ENCODE measurements around the gene CIB4. TPM values are rescaled to one million over a fixed set of nuclear protein-coding genes. Genes with fewer than 3 reads are reported as not detected.
A peak's percentile ranks its signal among the peaks of the same experiment; 100 is the strongest.

The CIB4 gene
- total RNA-seq, 1 donor from 2014 or later: not detected

- no peak for DNase-seq (ENCODE audit: low spot score)
Observed at GRCh38 chr2:26644188-26644835, 3.1 kb upstream of the CIB4 start.

DNA sequence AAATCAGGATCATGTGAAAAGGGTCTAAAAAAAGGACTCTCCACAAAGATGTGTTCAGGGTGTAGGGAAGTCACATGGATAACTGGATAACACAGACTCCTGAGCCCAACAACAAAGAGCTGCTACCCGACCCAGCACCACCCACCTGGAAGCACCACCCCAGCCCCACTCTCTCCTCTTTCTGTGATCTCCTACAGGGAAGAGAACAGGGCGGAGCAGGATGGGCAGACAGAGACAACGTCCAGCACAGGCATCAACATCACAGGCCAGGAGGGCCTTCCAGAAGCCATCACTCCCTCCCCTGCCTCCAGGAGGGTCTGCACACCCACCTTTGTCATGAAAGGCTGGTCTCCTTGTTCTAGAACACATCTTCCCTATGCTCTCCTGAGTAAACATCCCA, 1.3 kb upstream of the CIB4 start:
- DNase-seq (ENCODE audit: low spot score): no peak

DNA sequence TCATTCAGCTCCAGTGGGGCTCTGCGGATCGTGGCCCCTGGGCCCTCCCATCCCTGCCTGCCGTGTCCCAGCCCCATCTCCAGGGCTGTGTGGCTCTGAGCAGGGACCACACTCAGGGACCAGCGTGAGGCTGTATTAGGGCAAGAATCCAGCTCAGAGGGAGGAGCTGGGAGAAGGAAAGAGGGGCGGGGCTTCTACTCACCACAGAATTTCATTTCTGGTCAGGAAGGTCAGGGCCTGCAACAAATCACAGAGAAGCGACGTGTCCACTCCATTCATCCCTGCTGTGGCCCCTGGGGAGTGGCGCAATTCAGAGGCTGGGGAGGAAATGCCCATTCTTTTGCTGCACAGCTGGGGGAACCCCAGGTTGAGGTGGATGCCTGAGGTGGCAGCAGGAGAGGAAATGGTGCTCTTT, 828 bp downstream of the CIB4 start:
- DNase-seq (ENCODE audit: low spot score): peak; percentile 77

GRCh38 chr2:26639685-26640243, 1.4 kb downstream of the CIB4 start:
- DNase-seq (ENCODE audit: low spot score): no peak

- DNase-seq (ENCODE audit: low spot score): no peak
Observed at GRCh38 chr2:26637811-26638310, 3.3 kb downstream of the CIB4 start.

- DNase-seq (ENCODE audit: low spot score): no peak
Observed at GRCh38 chr2:26636935-26637334, 4.2 kb downstream of the CIB4 start.

- DNase-seq (ENCODE audit: low spot score): no peak
Observed at GRCh38 chr2:26635401-26635800, 5.8 kb downstream of the CIB4 start.

GRCh38 chr2:26634636-26635230, 6.4 kb downstream of the CIB4 start:
- DNase-seq (ENCODE audit: low spot score): no peak

DNA sequence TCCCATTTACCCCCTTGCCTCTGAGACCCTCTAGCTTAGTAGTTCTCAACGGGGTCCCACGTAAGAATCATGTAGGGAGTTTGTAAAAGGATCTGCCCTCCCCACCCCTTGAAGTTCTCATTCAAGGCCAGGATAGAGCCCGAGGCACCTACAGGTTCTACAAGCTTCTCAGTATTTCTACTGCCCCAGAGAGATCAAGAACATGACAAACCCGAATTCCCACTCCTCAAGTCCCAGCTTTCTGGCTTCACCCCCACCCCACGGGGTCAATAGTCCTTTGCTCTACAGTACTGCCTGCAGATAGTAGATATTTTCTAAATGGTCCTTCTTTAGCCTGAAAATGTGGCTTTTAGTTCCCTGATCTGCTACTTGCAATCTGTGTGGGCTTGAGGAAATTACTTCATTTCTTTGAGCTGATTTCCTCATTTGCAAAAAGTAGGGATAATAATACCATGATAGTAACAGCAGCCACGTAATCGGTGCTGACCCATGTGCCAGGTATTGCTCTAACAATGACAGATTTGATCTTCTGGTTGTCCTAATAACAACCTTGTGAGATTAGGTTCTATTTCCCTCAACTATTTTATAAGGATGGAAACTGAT, 7.1 kb downstream of the CIB4 start:
- no peak for DNase-seq (ENCODE audit: low spot score)

DNA sequence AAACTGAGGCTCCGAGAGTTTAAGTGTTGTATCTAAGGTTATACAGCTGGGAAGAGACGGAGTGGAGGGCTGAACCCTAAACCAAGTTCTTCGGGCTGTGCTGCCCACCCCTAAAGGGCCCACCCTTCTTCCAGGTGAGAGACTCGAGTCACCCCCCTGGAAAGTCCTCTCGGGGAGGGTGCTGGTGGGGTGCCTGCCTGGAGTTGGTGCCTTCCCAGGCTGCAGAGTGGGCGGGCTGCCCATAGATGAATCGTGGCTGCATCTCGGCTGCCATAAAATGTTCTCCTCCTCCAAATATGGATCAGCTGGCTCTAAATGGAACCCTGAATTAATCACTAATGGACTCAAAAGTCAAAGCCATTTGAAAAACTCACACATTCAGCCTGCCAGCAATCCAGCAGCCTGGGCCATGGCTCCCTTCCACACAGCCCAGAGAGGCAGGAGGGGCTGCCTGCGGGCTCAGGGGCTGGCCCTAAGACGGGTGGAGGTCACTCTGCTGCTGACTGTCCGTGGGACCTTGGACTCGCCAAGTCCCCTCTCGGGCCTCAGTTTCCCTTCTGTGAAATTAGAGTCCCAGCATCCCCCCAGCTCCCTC, 7.7 kb downstream of the CIB4 start:
- DNase-seq (ENCODE audit: low spot score): no peak

DNA sequence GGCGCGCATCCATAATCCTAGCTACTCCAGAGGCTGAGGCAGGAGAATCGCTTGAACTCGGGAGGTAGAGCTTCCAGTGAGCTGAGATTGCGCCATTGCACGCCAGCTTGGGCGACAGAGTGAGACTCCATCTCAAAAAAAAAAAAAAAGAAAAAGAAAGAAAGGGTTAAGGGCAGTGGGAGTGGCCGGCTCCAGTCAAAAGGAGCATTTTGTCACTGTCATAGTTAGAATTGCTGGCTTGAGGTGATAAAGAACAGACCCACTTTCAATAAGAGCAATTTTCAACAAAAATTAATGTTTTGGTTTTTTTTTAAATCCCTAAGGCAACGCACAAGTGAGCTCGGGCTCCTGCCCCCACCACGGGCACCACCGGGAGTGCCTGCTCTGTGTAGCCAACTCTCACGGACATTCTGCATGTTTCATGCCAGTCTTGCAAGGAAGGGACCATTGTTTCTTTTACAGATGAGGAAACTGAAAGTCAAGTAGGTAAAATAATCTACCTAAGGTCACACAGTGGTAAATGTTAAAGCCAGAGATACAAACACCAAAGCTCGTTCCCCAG, 8.5 kb downstream of the CIB4 start:
- DNase-seq (ENCODE audit: low spot score): no peak

DNA sequence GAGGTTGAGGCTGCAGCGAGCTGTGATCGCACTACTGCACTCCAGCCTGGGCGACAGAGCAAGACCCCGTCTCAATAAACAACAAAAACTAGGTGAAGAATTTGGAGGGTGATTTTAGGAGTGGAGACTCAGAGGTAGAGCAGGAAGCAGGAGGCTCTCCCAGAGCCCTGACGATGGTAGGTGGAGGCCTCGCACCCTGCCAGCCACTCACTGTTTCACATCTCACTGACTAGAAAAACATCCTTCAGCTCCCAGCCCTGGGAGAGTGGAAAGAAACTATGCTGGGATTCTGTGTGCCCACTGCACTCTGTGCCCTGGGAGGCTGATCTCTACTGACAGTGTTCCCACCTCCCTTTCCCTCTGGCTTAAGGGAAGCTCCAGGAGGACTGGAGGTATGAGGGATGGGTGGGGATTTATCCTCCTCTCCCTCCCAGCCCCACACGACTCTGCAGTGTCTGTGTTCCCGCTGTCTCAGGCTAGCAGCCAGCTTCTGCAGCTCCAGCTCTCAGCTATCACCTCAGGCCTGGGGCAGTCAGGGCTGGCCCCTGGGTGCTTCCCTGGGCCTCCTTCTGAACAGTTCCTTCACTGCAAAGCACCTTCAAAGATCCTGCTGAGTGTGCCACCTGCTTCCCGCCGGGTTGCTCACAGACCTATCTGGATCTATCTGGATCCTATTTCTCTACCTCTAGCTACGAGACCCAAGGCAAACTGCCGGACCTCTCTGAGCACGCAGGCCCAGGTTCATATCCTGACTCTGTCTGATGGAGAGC, 9.6 kb downstream of the CIB4 start:
- peak; percentile 72 for DNase-seq (ENCODE audit: low spot score)

DNA sequence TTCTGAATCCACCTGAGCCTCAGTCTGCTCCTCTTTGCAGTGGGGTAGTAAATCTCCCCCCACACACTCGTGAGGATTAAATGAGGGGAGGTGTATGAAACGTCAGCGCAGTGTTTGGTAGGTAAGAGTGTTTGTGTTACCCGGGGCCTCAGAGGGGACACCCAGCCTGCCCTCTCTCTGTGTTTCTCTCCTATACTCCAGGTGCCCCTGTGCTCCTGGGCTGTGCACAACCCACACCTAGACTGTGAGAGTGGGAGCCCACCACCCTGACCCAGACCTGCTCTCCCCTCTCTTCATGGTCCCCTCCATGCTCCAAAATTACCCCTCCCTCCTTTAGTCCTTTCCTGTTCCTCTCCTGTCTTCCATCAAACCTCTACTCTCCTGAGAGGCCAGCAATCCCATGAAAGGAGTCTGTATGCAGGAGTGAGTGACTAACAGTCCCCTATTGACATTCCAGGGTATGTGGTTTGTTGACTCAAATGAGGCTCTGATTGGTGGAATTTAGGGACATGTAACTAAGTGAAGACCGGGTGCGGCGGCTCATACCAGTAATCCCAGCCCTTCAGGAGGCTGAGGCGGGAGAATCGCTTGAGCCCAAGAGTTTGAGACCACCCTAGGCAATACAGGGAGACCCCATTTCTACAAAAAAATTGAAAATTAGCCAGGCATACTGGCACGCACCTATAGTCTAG, 10.4 kb downstream of the CIB4 start:
- no peak for DNase-seq (ENCODE audit: low spot score)

DNA sequence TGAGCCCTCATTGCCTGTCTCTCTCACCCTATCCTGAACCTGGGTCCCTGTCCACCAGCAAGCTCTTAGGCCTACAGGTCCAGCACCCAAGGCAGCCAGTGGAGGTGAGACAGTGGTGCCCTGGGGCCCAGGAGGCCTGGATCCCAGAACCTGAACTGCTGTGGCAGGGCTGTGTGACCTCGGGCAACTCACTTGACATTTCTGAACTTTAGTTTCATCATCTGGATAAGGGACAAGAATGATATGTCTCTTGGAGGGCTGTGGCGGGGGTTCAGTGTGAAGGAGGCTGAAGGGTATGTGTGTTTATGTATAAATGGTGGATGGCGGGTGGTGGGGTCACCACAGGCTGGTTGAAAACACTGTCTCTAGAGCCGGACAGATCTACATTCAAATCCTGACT, 10.9 kb downstream of the CIB4 start:
- DNase-seq (ENCODE audit: low spot score): no peak

DNA sequence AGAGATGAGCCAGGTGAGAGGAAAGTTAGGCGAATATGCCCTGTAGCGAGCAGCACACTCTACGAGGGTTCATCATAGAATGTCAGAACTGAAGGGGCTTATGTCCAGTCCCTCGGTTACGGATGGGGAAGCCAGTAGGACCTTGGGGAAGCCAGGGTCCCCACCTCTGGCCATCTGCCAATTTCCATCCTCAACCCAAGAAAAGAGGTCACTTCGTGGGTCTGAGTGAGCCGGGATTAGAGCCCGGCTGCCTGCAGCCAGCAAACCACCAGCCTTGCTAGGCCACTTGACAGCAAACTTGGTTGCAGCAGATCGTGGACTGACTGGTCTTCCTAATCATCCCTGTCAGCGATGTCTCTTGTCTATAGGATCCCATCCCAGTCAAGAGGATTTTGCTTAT, 11.4 kb downstream of the CIB4 start:
- DNase-seq (ENCODE audit: low spot score): no peak

DNA sequence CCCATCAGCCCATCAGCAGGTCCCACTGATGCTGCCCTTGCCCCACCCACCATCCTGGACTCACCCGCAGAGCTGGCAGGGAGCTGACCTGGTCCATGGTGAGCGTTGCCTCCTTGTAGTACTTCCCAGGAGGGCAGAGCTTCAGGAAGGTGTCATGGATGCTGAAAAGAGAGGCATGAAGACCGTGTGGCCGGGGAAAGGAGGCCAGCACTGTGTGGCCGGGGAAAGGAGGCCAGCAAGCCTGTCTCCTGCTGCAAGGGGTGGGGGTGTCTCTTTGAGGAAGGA, 11.9 kb downstream of the CIB4 start:
- no peak for DNase-seq (ENCODE audit: low spot score)

GRCh38 chr2:26628561-26629345, 12.4 kb downstream of the CIB4 start:
- no peak for DNase-seq (ENCODE audit: low spot score)

DNA sequence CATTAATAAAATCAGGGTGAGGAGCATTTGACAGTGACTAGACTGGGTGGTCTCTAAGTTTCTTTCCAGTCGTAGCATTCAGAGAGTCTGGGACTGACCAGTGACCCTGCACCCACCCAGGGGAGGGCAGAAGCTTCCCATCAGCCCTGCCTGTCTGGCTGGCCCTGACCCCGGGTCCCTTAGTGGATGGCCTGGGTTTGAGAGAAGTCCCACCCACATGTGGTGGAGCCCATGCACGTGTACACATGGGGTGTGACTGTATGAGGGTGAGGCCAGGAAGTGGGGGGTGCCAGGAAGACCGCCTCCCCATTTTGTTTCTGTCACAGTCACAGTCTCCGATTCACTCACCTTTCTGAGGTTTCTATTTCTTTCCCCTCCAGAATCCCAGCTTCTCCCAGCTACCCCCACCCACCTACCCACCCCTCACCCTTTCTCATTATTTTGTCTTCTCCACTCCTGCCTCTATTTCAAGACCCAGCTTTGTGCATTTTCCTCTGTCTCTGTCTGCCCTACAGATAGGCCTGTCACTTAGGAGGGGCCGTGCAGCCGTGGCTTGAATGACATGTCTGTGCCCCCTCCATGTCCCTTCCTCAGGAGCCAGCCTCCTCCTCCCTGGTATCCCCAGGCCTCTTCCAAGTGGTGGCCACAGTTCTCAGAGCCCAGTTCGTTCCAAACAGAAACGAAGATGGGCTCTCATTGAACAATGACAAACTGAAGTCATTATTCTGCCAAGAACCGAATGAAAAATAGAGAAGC, 13.6 kb downstream of the CIB4 start:
- DNase-seq (ENCODE audit: low spot score): no peak

GRCh38 chr2:26626606-26627005, 14.6 kb downstream of the CIB4 start:
- DNase-seq (ENCODE audit: low spot score): no peak
